HepG2 (cell line): Measurements from ENCODE around the gene NENF. TPM values are rescaled to one million over a fixed set of nuclear protein-coding genes. Genes with fewer than 3 reads are reported as not detected.
A peak's percentile ranks its signal among the peaks of the same experiment; 100 is the strongest.

ENCODE experiments used
- ARID2 ChIP-seq: sonication (generic); formaldehyde crosslinking; IDR thresholded peaks from 2 replicates; pipeline ENCODE4 v1.8.1; 2022; ENCODE audit warnings: mild to moderate bottlenecking, missing genetic modification reagents, borderline replicate concordance
- ARNT2 ChIP-seq: sonication (generic); formaldehyde crosslinking; IDR thresholded peaks from 2 replicates; pipeline ENCODE4 v1.8.0; 2022; ENCODE audit warnings: mild to moderate bottlenecking, low read depth, missing genetic modification reagents, moderate library complexity
- ATRX ChIP-seq: sonication (generic); formaldehyde crosslinking; IDR thresholded peaks from 2 replicates; pipeline ENCODE4 v1.4.0; 2020; ENCODE audit warnings: missing genetic modification reagents, borderline replicate concordance
- BORCS8-MEF2B ChIP-seq: sonication (generic); formaldehyde crosslinking; IDR thresholded peaks from 2 replicates; pipeline ENCODE4 v1.8.0; 2022; ENCODE audit warnings: mild to moderate bottlenecking, missing genetic modification reagents
- ELF3 ChIP-seq: IDR thresholded peaks from 2 replicates; pipeline ENCODE4 v1.6.1; 2016; ENCODE audit warnings: missing genetic modification reagents, missing compliant biosample characterization
- GZF1 ChIP-seq: sonication (generic); formaldehyde crosslinking; IDR thresholded peaks from 2 replicates; pipeline ENCODE4 v1.5.1; 2020; ENCODE audit warnings: mild to moderate bottlenecking, missing genetic modification reagents
- HMGA1 ChIP-seq: sonication (generic); formaldehyde crosslinking; conservative IDR thresholded peaks from 2 replicates; pipeline ENCODE4 v1.4.0; 2020; ENCODE audit warnings: missing genetic modification reagents
- HNRNPK ChIP-seq: fragments of 200-400 bp; formaldehyde crosslinking; IDR thresholded peaks from 2 replicates; pipeline ENCODE4 v1.6.1; 2018; ENCODE audit warnings: low read length, low read depth, moderate library complexity, mild to moderate bottlenecking; ENCODE audit not compliant: poor library complexity, severe bottlenecking
- MAF1 ChIP-seq: sonication (generic); formaldehyde crosslinking; IDR thresholded peaks from 2 replicates; pipeline ENCODE4 v1.5.0; 2020; ENCODE audit warnings: missing genetic modification reagents, borderline replicate concordance
- MYC ChIP-seq: sonication (generic); formaldehyde crosslinking; IDR thresholded peaks from 2 replicates; pipeline ENCODE4 v1.9.0; 2021; ENCODE audit warnings: missing genetic modification reagents, borderline replicate concordance
- NFE2 ChIP-seq: sonication (generic); formaldehyde crosslinking; IDR thresholded peaks from 2 replicates; pipeline ENCODE4 v1.4.0; 2020; ENCODE audit warnings: missing genetic modification reagents
- NFIB ChIP-seq: sonication (generic); formaldehyde crosslinking; IDR thresholded peaks from 2 replicates; pipeline ENCODE4 v1.9.0; 2021; ENCODE audit warnings: missing genetic modification reagents, mild to moderate bottlenecking, borderline replicate concordance
- SALL1 ChIP-seq: sonication (generic); formaldehyde crosslinking; IDR thresholded peaks from 2 replicates; pipeline ENCODE4 v1.8.0; 2022; ENCODE audit warnings: mild to moderate bottlenecking, missing genetic modification reagents
- SALL2 ChIP-seq: sonication (generic); formaldehyde crosslinking; IDR thresholded peaks from 2 replicates; pipeline ENCODE4 v1.8.1; 2023; ENCODE audit warnings: mild to moderate bottlenecking, missing genetic modification reagents, inconsistent platforms
- SRF ChIP-seq: IDR thresholded peaks from 2 replicates; pipeline ENCODE4 v1.6.1; 2011; ENCODE audit warnings: mild to moderate bottlenecking, low read depth, low read length, moderate library complexity
- TBL1XR1 ChIP-seq: fragments of 150-350 bp; IDR thresholded peaks from 2 replicates; pipeline ENCODE4 v1.6.1; 2014; ENCODE audit warnings: borderline replicate concordance, low read length; ENCODE audit not compliant: partially characterized antibody
- WIZ ChIP-seq: sonication (generic); formaldehyde crosslinking; IDR thresholded peaks from 2 replicates; pipeline ENCODE4 v1.5.1; 2020; ENCODE audit warnings: mild to moderate bottlenecking, missing genetic modification reagents
- ZFX ChIP-seq: sonication (generic); formaldehyde crosslinking; IDR thresholded peaks from 2 replicates; pipeline ENCODE4 v1.4.0; 2020; ENCODE audit warnings: mild to moderate bottlenecking, low read depth, missing genetic modification reagents, moderate library complexity
- ZMAT5 ChIP-seq: sonication (generic); formaldehyde crosslinking; IDR thresholded peaks from 2 replicates; pipeline ENCODE4 v1.5.0; 2020; ENCODE audit warnings: mild to moderate bottlenecking, low read depth, missing genetic modification reagents, borderline replicate concordance
- ZNF414 ChIP-seq: sonication (generic); formaldehyde crosslinking; IDR thresholded peaks from 2 replicates; pipeline ENCODE4 v1.5.0; 2020; ENCODE audit warnings: missing genetic modification reagents
- ZNF629 ChIP-seq: sonication (generic); formaldehyde crosslinking; conservative IDR thresholded peaks from 2 replicates; pipeline ENCODE4 v1.5.0; 2020; ENCODE audit warnings: missing genetic modification reagents
- ZNF776 ChIP-seq: sonication (generic); formaldehyde crosslinking; IDR thresholded peaks from 2 replicates; pipeline ENCODE4 v1.4.0; 2020; ENCODE audit warnings: mild to moderate bottlenecking, missing genetic modification reagents
- ZNF782 ChIP-seq: sonication (generic); formaldehyde crosslinking; IDR thresholded peaks from 2 replicates; pipeline ENCODE4 v1.4.0; 2020; ENCODE audit warnings: missing genetic modification reagents, mild to moderate bottlenecking, borderline replicate concordance
- polyA plus RNA-seq, 8 experiments: library from polyadenylated mRNA; depleted of rRNA in 3 of 8; stranded (reverse) in 7 of 8; unstranded in 1 of 8; fragments of >200 nt; fragmentation: Illumina TruSeq in 4 of 8; extraction: Trizol in 4 of 8; gene quantifications; 2 replicates each; pipeline versions ENCODE4 v1.2.1 to v1.2.3, GENCODE V29; 2011 to 2016; ENCODE audit warnings: low read depth in 4 of 8, missing spikeins in 1 of 8, mixed read lengths in 1 of 8; ENCODE audit not compliant: insufficient read depth in 1 of 8
- total RNA-seq, 5 experiments: library from RNA; depleted of rRNA; stranded (reverse); fragments of >200 nt; fragmentation: Illumina TruSeq; extraction: Trizol; gene quantifications; 2 replicates each; pipeline ENCODE4 v1.2.3, GENCODE V29; 2016; ENCODE audit warnings: low read depth in 1 of 5
- TF ChIP-seq, protein P1 (sequence below): sonication (generic); formaldehyde crosslinking; IDR thresholded peaks from 2 replicates; pipeline ENCODE4 v1.8.1; 2023; ENCODE audit warnings: mild to moderate bottlenecking, moderate library complexity, missing genetic modification reagents
- TF ChIP-seq, protein P2 (sequence below): sonication (generic); formaldehyde crosslinking; IDR thresholded peaks from 2 replicates; pipeline ENCODE4 v1.4.0; 2020; ENCODE audit warnings: missing genetic modification reagents
- TF ChIP-seq, protein P3 (sequence below): sonication (generic); formaldehyde crosslinking; IDR thresholded peaks from 2 replicates; pipeline ENCODE4 v1.5.0; 2020; ENCODE audit warnings: mild to moderate bottlenecking, missing genetic modification reagents

NENF gene
- total and polyA plus RNA-seq, 2 of the 13 experiments (the other 11 are each of a cell fraction or from before 2014, with no cell fraction given), result 31.7 to 40.4 TPM

DNA sequence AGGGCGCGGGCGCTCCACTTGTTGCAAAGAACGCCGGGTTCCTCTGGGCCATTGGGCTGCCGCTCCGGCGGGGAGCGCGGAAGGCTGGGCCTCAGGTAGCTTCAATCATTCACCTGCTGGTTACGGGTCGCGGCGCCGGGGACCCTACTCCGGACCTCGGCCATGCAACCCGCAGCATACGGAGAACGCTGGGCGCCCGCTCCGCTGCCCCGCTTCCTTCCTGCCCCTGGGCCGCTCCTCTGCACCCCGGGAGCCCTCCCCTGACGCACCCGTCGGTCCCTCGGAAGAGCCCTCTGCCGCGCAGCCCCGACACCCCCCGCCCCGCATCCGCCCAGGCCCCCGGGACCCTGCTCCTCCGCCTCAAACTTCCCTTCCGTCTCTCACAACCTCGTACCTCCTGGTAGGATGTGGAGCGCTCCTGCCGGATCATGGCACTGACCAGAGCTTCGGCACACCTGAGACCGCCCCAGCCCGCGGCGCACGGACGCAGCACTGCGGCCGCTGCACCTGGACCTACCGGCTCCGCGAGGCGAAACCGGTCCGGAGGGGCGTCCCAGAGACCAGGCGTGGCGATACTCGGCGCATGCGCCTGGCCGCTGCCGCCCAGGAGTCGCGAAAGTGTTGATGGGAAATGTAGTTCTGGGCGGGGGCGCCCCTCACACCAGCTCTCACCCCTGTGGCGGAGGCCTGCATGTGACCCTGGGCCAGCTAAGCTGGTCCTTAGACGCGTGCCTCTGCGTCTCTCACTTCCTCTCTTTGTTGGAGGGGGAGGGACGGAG, 18.2 kb upstream of the NENF start, which contains the start of gene PACC1 (continued):
- TF ChIP-seq ATRX (CRISPR knock-in tag) (no peak), ZNF782 (no peak), ZNF776 (CRISPR knock-in tag) (peak; percentile 82; the same call in 1 of the 2 replicates), ELF3 (CRISPR knock-in tag) (no peak), HMGA1 (CRISPR knock-in tag) (no peak), SALL1 (CRISPR knock-in tag) (peak; percentile 74), WIZ (CRISPR knock-in tag) (no peak), NFE2 (CRISPR knock-in tag) (no peak), BORCS8-MEF2B (CRISPR knock-in tag) (peak; percentile 53; the same call in 1 of the 2 replicates), ZMAT5 (no peak), MYC (CRISPR knock-in tag) (peak; percentile 65; the same call in 1 of the 2 replicates), SALL2 (CRISPR knock-in tag) (no peak), ZNF629 (CRISPR knock-in tag) (no peak), TBL1XR1 (peak; percentile 37), ARID2 (CRISPR knock-in tag) (no peak), ARNT2 (CRISPR knock-in tag) (peak; percentile 56), NFIB (CRISPR knock-in tag) (no peak), HNRNPK (no peak), SRF (no peak), MAF1 (no peak), ZFX (CRISPR knock-in tag) (peak; percentile 92), GZF1 (CRISPR knock-in tag) (0 out of 2 replicates have a peak, but pooled peaks have one; percentile 78), ZNF414 (CRISPR knock-in tag) (0 out of 2 replicates have a peak, but pooled peaks have one; percentile 43)
- TF ChIP-seq, protein P1, sequence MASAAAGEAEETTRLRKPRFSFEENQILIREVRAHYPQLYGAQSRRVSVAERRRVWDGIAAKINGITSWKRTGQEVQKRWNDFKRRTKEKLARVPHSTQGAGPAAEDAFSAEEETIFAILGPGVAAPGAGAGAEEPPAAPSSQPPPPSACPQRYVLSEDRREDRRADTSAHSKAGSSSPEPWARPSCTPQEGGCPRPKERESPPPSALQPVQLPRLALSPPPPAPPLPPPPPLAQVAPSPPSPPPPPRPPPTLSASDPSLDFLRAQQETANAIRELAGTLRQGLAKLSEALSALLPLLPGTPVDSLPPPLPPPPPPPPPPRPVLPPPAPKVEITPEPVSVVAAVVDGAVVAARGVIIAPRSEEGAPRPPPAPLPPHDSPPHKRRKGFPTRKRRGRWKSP (CRISPR knock-in tag), result no peak
- TF ChIP-seq, protein P2, sequence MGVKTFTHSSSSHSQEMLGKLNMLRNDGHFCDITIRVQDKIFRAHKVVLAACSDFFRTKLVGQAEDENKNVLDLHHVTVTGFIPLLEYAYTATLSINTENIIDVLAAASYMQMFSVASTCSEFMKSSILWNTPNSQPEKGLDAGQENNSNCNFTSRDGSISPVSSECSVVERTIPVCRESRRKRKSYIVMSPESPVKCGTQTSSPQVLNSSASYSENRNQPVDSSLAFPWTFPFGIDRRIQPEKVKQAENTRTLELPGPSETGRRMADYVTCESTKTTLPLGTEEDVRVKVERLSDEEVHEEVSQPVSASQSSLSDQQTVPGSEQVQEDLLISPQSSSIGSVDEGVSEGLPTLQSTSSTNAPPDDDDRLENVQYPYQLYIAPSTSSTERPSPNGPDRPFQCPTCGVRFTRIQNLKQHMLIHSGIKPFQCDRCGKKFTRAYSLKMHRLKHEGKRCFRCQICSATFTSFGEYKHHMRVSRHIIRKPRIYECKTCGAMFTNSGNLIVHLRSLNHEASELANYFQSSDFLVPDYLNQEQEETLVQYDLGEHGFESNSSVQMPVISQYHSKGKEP (CRISPR knock-in tag), result no peak
- TF ChIP-seq, protein P3, sequence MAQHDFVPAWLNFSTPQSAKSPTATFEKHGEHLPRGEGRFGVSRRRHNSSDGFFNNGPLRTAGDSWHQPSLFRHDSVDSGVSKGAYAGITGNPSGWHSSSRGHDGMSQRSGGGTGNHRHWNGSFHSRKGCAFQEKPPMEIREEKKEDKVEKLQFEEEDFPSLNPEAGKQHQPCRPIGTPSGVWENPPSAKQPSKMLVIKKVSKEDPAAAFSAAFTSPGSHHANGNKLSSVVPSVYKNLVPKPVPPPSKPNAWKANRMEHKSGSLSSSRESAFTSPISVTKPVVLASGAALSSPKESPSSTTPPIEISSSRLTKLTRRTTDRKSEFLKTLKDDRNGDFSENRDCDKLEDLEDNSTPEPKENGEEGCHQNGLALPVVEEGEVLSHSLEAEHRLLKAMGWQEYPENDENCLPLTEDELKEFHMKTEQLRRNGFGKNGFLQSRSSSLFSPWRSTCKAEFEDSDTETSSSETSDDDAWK, result no peak
